Duodenal mucosa (tissue), 2 donors: ENCODE data around the gene MUS81.

Experiments
- H3K27ac ChIP-seq: one replicate; pipeline ENCODE4 v1.7.0; 2013; ENCODE audit warnings: low read depth, low read length
- H3K27me3 ChIP-seq, 2 donors: one replicate each; pipeline ENCODE4 v1.7.0; 2013; ENCODE audit warnings: low read length in 2 of 2, control low read depth in 1 of 2; ENCODE audit not compliant: insufficient read depth in 2 of 2, control insufficient read depth in 1 of 2
- H3K36me3 ChIP-seq, 2 donors: one replicate each; pipeline ENCODE4 v1.7.0; 2013; ENCODE audit warnings: low read length in 2 of 2, control low read depth in 1 of 2; ENCODE audit not compliant: insufficient read depth in 2 of 2, control insufficient read depth in 1 of 2
- H3K4me1 ChIP-seq, 2 donors: one replicate each; pipeline ENCODE4 v1.7.0; 2013; ENCODE audit warnings: low read length in 2 of 2, control low read depth in 1 of 2; ENCODE audit not compliant: insufficient read depth in 2 of 2, control insufficient read depth in 1 of 2
- H3K4me3 ChIP-seq, 2 donors: one replicate each; pipeline ENCODE4 v1.7.0; 2013; ENCODE audit warnings: low read length in 2 of 2, low read depth in 1 of 2
- H3K9ac ChIP-seq, 2 donors: one replicate each; pipeline ENCODE4 v1.7.0; 2013; ENCODE audit warnings: low read length in 2 of 2, low read depth in 1 of 2
- H3K9me3 ChIP-seq, 2 donors: one replicate each; pipeline ENCODE4 v1.7.0; 2013; ENCODE audit warnings: low read length in 2 of 2, control low read depth in 1 of 2; ENCODE audit not compliant: control insufficient read depth in 1 of 2

Gene MUS81

DNA sequence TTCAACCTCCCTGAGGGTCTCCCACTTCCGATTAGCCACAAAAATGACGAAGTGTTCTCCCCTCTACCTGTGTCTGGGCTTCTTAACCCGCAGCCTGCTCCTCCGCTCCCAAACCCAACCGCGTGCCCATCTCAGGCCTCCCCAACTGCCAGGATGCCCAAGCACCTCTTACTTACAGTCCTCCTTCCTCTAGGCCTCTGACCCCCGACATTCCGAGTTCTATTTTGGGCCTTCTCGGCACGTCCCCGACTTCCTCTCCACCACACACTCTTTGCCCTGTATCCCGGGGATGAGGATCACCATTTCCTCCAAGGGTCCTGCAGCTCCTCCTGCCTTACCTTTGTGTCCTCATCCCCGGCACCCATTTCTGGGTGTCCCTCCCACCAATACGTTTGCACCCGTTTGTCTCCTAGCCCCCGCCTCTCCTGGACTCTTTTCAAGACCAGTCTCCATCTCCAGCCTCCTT is 388 bp upstream of the MUS81 start:
- peak overlapping the region; percentile 82 to 100 for H3K9ac ChIP-seq
- peaks cover 32 to 47% of the 10 kb centered on the region in 2 donors for H3K36me3 ChIP-seq
- H3K27me3 ChIP-seq = no peaks in the 10 kb centered on the region
- peaks cover 32 to 38% of the 10 kb centered on the region in 2 donors for H3K4me1 ChIP-seq
- peak overlapping the region; percentile 92 to 96 for H3K4me3 ChIP-seq
- H3K27ac ChIP-seq = peak overlapping the region; percentile 94
- no peaks in the 10 kb centered on the region for H3K9me3 ChIP-seq

DNA sequence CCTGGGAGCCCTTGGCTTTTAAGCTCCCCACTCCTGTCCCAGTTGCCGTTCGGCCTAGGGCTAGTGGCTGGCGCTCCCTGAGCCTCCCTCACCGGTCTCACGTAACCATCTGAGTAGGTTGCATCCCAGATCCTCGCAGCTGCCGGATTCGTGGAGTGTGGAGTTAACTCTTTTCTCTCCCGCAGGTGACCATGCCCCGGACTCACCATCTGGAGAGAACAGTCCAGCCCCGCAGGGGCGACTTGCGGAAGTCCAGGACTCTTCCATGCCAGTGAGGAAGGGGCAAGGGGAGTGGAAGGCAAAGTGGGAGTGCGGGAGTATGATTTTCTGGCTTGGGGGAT is 902 bp downstream of the MUS81 start:
- peaks cover 35 to 46% of the 10 kb centered on the region in 2 donors for H3K36me3 ChIP-seq
- H3K27me3 ChIP-seq = no peaks in the 10 kb centered on the region
- peak overlapping the region; percentile 94 for H3K27ac ChIP-seq
- no peaks in the 10 kb centered on the region for H3K9me3 ChIP-seq
- peaks cover 19 to 25% of the 10 kb centered on the region in 2 donors for H3K4me1 ChIP-seq
- H3K4me3 ChIP-seq = peak overlapping the region; percentile 92 to 96
- peak overlapping the region; percentile 82 to 100 for H3K9ac ChIP-seq

DNA sequence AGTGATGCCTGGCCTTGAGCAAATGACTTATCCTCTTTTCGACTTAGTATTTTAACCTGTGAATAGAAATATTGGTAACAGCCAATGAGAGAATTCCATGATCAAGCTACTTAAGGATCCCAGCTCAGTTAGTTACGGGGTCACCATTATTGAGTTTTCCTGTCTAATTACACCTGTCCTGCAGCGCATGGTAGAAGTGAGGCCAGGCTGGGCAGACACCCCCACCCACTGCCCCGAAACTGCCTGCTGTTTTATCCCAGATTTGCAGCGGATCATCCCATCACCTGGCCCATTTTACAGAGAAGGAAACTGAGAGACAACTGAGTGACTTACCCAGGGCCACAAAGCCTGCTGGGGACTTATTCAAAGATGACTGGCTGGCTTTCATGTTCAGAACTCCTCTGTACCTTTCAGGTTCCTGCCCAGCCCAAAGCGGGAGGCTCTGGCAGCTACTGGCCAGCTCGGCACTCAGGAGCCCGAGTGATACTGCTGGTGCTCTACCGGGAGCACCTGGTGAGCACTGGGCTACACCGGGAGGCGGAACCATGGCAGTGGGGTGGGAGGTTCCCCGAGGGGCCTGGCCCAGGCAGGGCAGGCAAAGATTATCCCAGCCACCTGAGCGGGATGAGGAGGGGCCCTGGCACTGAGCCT is 1.4 kb downstream of the MUS81 start:
- no peaks in the 10 kb centered on the region for H3K9me3 ChIP-seq
- peaks cover 31 to 47% of the 10 kb centered on the region in 2 donors for H3K36me3 ChIP-seq
- H3K27ac ChIP-seq = no peak overlapping the region
- peaks cover 14 to 20% of the 10 kb centered on the region in 2 donors for H3K4me1 ChIP-seq
- peak overlapping the region; percentile 82 to 100 for H3K9ac ChIP-seq
- peak overlapping the region; percentile 92 to 96 for H3K4me3 ChIP-seq
- H3K27me3 ChIP-seq = no peaks in the 10 kb centered on the region

DNA sequence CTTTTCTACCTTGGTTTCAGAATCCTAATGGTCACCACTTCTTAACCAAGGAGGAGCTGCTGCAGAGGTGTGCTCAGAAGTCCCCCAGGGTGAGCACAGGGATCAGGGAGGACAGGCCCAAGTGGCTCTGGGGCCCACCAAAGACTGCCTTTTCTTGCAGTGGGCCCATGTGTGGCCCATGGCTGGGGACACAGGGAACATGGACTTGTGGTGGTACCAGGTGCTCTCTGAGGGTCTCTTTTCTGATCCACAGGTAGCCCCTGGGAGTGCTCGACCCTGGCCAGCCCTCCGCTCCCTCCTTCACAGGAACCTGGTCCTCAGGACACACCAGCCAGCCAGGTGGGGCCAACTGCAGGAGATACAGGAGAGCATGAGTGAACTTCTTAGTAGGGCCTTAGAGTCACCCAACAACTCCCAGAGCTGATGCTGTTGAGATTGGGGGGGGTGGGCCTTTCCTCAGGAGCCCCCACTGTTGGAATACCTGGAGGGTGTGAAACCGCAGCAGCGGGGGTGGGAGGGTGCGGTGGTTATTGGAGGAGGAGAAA is 2.0 kb downstream of the MUS81 start:
- Histone ChIP-seq H3K9ac (no peak overlapping the region), H3K4me1 (peaks cover 13 to 19% of the 10 kb centered on the region in 2 donors), H3K4me3 (no peak overlapping the region), H3K36me3 (peaks cover 37 to 53% of the 10 kb centered on the region in 2 donors), H3K27me3 (no peaks in the 10 kb centered on the region), H3K9me3 (no peaks in the 10 kb centered on the region), H3K27ac (no peak overlapping the region)

DNA sequence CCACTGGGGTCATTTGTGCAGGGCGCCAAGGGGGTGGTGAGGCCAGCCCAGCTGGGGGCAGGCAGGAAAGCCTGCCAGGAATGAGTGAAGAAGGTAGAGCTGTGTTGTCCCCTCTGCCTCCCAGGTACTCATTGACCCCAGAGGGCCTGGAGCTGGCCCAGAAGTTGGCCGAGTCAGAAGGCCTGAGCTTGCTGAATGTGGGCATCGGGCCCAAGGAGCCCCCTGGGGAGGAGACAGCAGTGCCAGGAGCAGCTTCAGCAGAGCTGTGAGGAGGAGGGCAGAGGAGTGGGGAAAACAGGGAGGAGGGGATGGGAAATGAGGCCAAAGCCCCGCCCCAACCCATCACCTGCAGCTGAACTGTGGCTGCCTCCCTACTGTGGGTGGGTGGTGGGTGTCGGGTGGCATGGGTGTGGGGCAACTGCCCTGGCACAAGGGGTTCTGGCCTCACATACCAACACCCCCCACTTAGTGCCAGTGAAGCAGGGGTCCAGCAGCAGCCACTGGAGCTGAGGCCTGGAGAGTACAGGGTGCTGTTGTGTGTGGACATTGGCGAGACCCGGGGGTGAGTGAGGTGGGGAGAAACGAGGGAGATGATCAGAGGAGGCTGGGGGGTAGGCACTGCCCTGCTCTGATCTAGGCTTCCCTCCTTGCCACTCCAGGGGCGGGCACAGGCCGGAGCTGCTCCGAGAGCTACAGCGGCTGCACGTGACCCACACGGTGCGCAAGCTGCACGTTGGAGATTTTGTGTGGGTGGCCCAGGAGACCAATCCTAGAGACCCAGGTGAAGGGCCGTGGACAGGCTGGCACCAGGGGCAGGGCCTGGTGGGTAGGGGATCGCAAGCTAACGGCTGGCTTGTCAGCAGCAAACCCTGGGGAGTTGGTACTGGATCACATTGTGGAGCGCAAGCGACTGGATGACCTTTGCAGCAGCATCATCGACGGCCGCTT is 3.0 kb downstream of the MUS81 start:
- peaks cover 13 to 19% of the 10 kb centered on the region in 2 donors for H3K4me1 ChIP-seq
- no peaks in the 10 kb centered on the region for H3K9me3 ChIP-seq
- H3K27ac ChIP-seq = no peak overlapping the region
- no peak overlapping the region for H3K4me3 ChIP-seq
- H3K27me3 ChIP-seq = no peaks in the 10 kb centered on the region
- peaks cover 39 to 59% of the 10 kb centered on the region in 2 donors for H3K36me3 ChIP-seq
- H3K9ac ChIP-seq = no peak overlapping the region

DNA sequence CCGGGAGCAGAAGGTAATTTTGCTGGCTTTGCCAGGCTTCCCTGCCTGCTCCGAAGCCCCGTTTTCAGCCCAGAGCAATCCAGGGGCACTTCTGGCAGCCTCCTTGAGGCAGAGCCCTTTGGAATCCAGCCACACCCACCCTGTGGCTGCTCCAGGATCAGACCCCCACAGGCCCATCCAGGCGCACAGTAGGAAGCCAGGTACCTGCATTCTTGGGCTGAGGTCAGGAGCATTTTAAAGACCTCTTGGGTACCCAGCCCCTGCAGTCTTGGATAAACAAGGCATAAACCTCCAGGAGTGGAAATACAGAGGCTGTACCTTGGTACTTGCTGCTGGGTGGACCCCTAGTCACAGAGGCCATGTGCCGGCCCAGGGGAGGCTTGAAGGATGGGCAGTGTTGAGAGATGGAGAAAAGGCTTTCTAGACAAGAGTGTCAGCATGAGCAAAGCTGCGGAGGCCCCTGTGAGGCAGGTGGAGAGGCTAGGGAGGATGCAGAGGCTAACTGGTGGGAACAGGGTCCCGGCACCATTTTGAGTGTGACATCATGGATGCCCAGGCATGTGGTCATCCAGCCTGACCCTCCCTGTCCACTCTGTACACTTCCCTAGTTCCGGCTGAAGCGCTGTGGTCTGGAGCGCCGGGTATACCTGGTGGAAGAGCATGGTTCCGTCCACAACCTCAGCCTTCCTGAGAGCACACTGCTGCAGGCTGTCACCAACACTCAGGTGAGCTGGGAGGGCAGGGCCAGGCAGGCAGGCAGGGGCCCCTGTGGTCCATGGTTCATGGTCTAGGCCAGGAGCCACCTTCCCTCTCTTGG is 3.9 kb downstream of the MUS81 start:
- Histone ChIP-seq H3K4me3 (no peak overlapping the region), H3K9ac (no peak overlapping the region), H3K9me3 (no peaks in the 10 kb centered on the region), H3K36me3 (peaks cover 39 to 59% of the 10 kb centered on the region in 2 donors), H3K27me3 (no peaks in the 10 kb centered on the region), H3K27ac (no peak overlapping the region), H3K4me1 (peaks cover 13 to 19% of the 10 kb centered on the region in 2 donors)

DNA sequence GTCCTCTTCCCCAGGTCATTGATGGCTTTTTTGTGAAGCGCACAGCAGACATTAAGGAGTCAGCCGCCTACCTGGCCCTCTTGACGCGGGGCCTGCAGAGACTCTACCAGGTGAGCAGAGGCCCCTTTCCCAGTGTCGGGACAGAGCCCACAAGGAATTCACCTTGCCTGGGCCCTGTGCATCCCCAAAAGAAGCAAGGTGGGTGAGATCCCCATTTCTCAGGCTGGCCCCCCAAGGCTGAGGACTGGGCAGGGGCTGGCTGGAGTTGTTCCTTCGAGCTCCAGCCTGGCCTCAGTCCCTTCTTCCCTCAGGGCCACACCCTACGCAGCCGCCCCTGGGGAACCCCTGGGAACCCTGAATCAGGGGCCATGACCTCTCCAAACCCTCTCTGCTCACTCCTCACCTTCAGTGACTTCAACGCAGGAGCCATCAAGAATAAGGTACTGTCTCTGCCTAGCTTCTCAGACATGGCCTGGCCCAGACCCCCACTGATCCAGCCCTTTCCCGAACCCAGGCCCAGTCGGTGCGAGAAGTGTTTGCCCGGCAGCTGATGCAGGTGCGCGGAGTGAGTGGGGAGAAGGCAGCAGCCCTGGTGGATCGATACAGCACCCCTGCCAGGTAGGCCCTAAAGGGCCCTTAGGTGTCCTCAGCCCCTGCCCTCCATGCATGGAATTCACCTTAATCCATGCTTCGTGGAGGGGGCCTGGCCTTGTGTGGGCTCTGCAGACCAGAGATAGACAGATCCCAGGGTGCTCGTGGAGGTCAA is 4.7 kb downstream of the MUS81 start:
- H3K27me3 ChIP-seq = no peaks in the 10 kb centered on the region
- H3K9me3 ChIP-seq = no peaks in the 10 kb centered on the region
- H3K27ac ChIP-seq = no peak overlapping the region
- peaks cover 39 to 59% of the 10 kb centered on the region in 2 donors for H3K36me3 ChIP-seq
- H3K4me1 ChIP-seq = peaks cover 13 to 18% of the 10 kb centered on the region in 2 donors
- no peak overlapping the region for H3K9ac ChIP-seq
- H3K4me3 ChIP-seq = no peak overlapping the region

DNA sequence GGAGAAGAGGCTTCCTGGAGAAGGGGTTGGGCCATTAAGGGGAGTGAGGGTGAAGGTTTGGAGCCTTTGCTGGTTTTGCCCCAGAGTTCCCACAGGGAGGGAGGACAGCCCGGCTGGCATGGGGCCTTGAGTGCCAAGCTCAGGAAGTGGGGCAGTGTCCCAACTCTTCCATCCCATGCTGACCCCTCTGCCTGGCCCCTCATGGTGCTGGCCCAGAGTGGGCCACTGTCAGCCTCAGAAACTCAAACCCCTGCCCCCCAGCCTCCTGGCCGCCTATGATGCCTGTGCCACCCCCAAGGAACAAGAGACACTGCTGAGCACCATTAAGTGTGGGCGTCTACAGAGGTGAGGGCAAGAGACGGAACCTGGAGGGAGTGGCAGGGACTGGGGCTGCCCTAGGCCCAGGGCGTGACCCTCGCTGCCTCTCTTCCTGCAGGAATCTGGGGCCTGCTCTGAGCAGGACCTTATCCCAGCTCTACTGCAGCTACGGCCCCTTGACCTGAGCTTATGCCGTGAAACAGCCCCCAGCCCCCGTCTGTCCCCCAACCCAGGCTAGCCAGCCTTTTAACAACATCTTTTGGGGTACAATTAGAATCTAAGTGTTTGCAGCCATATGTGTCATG is 5.4 kb downstream of the MUS81 start:
- H3K4me3 ChIP-seq = no peak overlapping the region
- H3K9me3 ChIP-seq = no peaks in the 10 kb centered on the region
- H3K9ac ChIP-seq = no peak overlapping the region
- H3K36me3 ChIP-seq = peaks cover 39 to 59% of the 10 kb centered on the region in 2 donors
- H3K27me3 ChIP-seq = no peaks in the 10 kb centered on the region
- H3K4me1 ChIP-seq = peaks cover 15 to 20% of the 10 kb centered on the region in 2 donors
- H3K27ac ChIP-seq = no peak overlapping the region
